Islet precursor cell (in vitro differentiated cells): ENCODE data around the gene PHACTR1.

Experiments
- DNase-seq: peaks from one replicate; pipeline ENCODE4 v3.0.0-alpha.2; 2018

Gene PHACTR1

GRCh38 chr6:12851123-12851695 is 134.6 kb downstream of the PHACTR1 start:
- DNase-seq, result no peak

DNA sequence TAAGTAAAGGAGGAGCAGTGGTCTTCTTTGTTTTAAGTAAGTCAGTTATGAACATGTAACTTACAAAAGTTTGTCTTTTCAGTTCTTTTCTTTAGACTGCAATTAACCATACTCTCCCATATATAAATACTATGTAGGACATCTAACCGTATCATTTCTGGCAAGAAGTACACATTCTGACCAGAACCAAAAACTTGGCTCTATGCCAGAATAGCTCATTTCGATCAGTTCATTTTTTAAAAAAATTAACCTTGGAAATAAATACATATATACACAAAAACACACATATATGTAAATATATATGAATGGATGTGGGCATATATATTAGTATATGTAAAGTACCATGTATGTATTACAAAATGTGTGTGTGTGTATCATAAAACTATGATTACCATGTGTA is 145.0 kb downstream of the PHACTR1 start:
- DNase-seq, result no peak

- DNase-seq, result no peak
Measured at GRCh38 chr6:12865117-12865516, 148.6 kb downstream of the PHACTR1 start.

- DNase-seq, result no peak
Measured at GRCh38 chr6:12865671-12866181, 149.2 kb downstream of the PHACTR1 start.

DNA sequence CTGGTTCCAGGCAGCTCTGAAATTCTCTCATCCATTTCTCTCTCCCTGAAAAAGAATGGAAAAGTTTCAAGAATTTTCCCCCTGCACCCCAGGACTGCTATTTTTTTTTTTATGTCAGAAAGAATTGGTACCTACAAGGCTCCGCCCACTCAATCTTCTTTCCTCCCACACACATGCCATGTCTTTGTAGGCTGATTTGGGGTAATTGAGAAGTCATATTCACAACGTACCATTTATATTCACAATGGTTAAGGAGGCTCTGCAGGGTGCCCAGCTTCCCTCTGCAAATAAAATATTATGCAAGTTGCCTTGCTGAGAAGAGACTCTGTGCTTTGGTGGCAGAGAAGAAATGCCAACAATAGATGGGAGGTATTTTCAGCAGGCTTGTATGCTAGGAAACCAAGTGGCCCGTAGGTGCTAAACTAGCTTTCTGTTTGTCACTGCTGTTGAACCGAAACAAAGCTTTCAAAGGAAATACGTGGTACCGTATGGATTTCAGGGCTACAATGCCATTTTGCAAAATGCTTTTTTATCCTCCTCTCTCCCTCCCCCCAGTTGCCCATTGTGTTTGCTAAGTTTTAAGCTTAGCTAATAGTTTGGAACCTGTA is 150.0 kb downstream of the PHACTR1 start:
- no peak for DNase-seq

GRCh38 chr6:12869816-12870432 is 153.4 kb downstream of the PHACTR1 start:
- DNase-seq, result no peak

GRCh38 chr6:12873691-12874090 is 157.1 kb downstream of the PHACTR1 start:
- DNase-seq, result no peak

DNA sequence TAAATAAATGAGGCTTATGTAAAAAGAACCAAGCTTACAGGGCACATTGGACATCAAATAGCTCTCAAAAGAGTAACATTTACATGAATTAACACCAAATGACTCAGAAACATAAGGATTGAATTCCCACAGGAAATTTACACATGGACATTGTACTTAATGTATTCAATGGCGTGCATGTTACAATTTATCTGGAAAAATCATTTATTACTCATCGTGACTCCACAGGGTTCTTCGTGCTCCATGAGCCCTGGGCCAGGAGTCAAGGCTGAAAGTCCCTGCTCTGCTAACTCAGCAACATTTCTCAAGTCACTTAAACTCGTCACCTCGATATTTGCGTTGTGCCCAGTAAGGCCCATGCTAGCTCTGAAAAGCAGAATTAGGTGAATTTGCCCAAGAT is 158.5 kb downstream of the PHACTR1 start:
- DNase-seq, result no peak

DNA sequence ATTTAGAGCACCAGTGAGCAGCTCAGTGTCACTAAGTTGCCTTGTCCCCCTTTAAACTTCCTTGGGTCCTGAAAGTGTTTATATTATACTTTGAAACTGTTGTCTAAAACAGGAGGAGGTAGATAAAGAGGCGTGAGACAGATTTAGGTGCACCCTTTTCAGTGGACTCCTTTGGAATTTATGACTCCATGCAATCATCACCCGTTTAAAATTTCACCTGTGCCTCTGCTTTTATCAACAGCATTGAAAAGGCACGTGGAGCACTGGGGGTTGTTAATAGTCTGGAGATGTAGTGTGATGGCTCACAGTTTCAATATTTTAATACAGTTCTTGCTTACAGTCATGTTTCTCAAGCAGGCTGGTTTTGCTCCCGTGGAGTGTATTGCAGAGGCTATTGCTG is 162.2 kb downstream of the PHACTR1 start:
- DNase-seq, result no peak

DNA sequence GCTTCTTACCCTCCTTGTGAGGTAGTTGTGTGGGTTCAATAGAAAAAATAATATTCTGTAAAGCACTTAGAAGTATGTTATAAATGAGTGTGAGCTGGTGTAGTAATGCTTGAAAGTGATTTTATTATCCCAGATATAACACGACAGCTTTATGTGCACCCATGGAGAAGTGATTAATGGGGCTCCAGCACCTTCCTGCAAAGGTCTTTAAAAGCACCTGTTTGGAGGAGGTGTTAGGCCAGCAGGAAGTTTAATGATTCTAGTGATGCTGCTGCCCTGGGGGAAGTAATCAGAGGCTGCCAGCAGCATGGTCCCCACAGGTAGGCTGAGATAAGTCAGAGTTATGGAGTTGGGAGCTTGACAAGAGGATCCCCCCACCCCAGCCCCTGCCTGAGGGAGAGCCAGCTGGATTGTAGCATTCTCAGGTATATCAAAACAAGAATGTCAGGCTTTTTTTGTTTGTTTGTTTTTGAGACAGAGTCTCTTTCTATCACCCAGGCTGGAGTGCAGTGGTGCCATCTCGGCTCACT is 166.3 kb downstream of the PHACTR1 start:
- DNase-seq, result no peak

DNA sequence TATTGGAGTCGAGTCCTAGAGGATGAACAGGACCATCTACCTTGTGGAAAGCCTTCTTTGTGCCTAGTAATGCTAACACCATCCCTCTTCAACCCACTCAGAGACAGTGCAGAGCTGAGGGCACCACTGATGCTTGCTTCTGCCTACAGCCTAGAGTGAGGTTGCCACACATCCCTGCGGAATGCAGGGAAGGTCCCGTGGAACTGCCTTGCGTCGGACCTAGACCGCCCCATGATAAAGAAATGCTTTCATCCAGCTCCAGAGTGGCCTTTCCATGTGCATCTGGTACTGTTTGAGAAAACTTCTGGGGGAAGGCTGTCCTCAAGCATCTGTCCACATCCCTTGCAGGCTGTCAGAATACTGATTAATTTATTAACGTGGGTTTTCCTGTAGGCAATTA is 168.4 kb downstream of the PHACTR1 start:
- DNase-seq, result no peak

GRCh38 chr6:12886961-12887775 is 170.6 kb downstream of the PHACTR1 start:
- DNase-seq, result no peak

DNA sequence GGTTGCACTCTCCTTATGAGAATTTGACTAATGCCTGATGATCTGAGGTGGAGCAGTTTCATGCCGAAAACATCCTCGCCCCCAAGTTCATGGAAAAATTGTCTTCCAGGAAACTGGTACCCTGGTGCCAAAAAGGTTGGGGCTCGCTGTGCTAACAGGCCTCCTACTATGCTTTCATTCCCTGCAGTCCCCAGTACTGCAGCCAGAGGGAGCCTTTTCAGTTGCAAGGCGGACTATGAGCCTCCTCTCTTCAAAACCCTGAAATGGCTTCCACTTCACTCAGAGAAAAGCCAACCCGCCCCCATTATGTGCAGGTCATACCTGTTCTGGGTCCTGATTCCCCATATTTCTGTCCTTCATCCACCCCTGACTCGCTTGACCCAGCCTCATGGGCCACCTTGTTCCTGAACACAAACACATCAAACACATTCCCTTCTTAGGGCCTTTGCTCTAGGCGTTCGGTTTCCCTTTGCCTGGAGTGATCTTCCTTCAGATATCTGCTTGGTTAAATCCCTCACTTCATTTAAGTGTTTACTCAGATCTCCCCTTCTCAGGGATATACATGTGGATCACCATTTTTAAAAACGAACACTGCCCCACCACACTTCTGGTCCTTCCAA is 173.7 kb downstream of the PHACTR1 start:
- DNase-seq, result no peak

GRCh38 chr6:12891595-12891994 is 175.0 kb downstream of the PHACTR1 start:
- DNase-seq, result no peak

DNA sequence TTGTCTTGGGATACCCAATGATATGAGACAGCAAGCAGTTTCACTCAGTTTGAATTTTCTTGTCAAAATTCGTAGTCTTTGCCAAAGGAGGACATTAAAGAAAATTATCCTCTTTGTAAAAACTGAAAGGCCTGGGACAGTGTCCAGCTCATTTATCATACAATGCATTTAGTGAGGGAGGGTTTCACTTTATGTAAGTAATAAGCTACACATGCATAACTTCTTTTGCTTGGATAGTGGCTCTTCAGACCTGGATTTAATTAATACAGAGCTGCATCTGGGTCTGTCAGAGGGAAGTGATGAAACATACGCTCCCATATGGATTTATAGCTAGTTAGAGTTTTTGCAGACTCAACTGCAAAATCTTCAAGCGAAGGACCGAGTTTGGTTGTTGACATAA is 175.6 kb downstream of the PHACTR1 start:
- no peak for DNase-seq

- no peak for DNase-seq
Measured at GRCh38 chr6:12893036-12893435, 176.5 kb downstream of the PHACTR1 start.

GRCh38 chr6:12895721-12896120 is 179.2 kb downstream of the PHACTR1 start:
- DNase-seq, result no peak

GRCh38 chr6:12896208-12896733 is 179.7 kb downstream of the PHACTR1 start:
- DNase-seq, result no peak

- no peak for DNase-seq
Measured at GRCh38 chr6:12898603-12899002, 182.0 kb downstream of the PHACTR1 start.

GRCh38 chr6:12899046-12899833 is 182.7 kb downstream of the PHACTR1 start:
- no peak for DNase-seq

DNA sequence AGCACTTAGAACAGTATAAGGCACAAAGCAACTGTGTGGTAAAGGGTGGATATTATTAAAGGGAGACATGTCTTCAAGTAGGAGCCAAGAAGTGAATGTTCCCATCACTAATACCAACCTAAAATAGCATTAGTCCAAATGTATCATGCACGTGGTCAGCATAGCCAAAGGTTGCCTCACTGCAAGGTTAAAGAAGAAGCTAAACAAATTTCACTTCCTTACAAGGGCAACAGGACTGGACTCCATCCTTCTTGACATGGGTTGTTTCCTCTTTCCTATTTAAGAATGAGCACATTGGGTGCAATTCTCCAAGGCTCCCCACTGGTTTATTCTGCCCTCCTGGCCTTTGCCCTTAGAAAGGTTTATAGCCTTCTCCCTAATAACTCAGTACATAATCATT is 186.7 kb downstream of the PHACTR1 start:
- DNase-seq, result no peak

DNA sequence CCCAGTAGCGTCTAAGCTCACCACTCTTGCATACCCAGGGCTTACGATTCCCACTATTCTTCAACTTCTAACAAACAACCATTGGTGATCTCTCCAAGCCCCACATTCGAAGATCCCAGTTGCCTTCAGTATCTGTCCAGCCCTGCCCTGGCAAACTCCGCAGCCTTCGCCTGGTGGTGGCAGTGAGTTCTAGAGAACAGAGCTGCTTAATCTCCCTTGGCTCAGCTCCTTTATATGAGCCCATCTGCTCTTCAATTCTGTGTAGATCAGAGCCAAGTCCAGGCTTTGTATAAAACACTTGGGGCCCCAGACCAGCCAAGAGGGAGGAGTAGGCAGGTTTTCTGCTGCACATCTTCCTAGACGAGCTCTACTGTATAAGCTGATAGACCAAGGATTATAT is 193.3 kb downstream of the PHACTR1 start:
- no peak for DNase-seq
